NCI-H1092 treated with DMSO at 0.1 percent for 48 hours (cell line): ENCODE results near the gene NTRK2.

Source experiments
- DNase-seq: peaks from one replicate; lab custom pipeline; 2025; lab: John Stamatoyannopoulos, UW

NTRK2 gene

DNA sequence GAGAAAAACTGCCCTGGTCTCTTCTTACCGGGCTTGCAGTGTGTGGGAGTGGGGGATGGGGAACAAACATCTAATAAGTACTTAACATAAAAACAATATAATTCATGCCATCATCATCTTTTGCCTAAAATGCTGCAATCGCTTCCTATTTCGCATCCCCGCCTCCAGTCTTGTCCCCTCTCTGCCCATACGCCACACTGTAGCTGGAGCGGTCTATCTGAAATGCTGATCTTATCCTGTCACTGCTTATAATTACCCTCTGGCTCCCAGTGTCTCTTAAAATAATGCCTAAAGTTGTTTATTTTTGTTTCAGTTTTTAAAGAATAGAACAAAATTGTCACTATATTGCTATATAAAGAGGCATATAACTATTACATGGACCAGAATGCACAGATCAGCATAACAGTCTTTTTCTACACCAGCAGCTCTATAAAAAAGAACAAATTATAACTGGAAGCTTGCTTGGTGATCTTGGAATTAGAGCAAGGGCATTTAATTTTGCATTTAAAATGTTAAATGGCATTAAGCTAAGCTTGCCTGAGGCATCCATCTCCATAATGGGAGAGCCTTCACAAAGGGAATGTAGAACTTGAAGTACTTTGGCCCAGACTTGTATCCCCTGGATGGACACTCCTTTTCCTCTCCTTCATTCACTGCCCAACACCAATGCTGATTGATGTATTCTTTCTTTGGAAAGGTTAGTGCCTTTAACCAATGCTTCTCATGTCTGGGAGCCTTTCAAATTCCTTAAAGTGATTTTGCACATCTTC lies 12.2 kb downstream of the NTRK2 start:
- no peak for DNase-seq

DNA sequence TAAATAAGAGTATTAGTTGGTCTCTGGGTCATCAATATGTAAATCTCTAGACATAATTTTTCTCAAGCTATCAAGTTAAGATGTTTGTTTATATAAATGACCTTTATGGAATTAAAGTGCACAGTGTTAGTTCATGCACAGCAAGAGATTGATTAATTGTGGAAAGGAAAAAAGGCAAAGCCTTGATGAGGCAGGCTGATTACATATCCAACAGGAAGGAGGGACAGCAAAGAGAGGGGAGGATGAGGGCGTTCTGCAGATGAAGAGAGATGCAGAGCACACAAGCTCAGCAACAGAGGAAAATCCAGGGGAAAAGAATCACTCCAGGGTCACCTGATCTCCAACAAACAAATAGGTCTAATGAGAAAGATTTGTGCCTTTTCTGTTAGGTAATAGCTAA lies 16.5 kb downstream of the NTRK2 start:
- no peak for DNase-seq

DNA sequence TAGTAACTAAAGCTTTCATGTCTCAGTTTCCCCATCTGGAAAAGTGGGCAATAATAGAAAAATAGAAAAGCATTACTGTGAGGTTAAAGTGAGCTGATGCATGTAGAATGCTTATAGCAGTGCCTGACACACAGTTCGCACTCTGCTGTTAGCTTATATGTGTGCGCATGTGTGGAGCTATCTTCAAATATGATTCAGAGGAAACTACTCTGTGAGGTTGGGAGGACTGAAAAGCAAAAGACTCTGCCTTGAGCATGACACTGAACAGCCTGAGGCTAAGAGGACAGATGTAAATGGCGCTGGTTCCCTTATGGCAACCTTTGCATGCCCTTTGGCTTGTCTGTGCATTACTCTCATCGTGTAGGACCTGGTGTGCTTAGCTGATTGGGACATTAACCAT lies 19.4 kb downstream of the NTRK2 start:
- DNase-seq = no peak

DNA sequence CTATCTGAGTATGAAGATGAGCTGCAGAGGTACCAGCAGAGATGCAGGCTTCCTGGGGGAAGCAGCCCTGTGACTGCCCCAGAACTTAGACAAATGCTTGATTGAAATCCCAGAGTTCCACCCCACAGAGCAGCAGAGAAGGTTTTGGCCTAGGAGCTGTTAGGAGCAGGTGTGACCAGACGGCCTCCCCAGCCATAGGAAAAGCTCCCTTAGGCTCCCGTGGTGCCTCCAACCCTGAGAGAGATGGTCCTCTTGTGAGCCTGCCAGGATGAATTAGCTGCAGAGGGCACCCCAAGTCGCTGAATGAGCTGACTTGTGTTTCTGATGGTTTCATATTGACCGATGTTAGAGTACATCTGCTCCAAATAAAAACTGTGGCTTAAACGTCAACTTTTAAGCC lies 22.1 kb downstream of the NTRK2 start:
- no peak for DNase-seq

DNA sequence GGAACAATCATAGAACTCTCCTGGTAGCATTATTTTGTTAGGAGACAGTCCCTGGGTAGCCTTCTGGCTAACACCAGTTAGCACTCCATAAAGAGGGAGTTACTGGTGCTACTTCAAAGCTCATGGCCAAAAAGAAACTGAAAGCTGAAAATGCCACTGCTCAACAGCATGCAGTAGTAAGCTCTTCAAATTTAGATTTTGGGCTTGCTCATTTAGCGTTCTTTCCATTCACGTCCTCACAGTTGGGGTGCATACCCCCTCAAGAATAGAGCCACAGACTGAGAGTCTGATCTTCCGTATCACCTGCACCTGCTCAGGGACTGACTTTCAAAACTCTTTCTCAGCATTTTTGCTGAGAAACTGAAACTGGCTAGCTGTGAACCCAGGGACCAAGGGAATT lies 24.7 kb downstream of the NTRK2 start:
- no peak for DNase-seq

DNA sequence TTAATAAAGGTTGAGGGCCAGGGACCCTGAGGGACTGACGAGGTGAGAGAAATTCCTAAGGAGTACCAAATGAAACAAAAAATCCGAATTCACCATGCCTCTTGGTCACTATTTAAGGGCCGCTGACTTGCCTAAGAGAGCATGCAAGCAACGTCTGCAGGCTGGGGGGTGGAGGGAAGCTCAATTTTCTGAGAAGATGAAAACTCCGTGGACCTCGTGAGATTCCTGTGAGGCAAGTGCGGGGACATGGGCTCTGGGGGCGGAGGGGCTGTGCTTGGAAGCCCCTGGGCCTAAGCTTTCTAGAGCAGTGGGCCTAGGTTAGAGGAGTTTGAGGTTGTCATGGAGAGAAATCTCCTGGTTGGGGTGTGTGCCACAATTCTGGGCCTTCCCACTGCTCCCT lies 27.5 kb downstream of the NTRK2 start:
- no peak for DNase-seq

DNA sequence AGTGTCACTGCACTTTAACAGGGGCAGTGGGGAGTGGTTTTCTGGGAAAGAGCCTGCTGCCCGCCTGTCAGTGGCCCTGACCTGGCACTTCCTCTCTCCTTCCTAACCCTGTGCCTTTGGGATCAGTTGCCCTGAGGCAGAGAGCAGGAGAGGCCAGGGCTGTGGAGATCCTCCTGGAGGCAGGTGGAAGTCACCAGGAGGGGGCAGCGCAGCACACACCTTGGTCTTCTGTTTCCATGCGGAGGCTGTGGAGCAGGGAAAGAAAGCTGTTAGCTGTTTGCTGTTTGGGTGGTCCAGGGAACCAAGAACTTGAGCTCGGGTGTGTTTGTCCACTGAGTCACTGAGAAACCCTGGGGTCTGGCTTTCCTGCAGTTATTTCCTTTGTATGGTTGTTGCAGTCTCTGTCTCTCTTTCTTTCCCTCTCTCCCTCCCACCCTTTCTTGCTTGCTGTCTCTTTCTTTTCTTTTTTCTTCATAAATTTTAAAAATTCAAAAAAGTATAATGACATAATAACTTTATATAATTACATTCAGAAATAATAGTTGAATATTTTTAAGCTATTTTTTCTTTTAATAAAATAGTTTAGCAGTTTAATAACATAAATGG lies 28.1 kb downstream of the NTRK2 start:
- DNase-seq = peak; percentile 54

DNA sequence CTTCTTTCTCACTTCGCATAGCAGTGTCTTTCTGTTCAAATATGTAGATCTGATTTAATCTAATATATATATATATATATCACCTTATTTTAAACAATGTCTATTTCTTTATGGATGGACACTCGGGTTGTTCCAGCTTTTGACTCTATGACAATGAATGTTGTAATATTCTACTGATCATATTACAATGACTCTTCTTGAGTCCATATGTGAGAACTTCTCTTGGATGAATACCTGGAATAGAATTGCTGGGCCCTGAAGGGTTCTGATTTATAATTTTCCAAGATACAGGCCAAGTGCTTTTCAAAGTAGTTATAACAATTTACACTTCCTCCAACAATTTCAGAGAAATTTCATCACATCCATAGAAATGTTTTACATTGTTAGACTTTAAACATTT lies 28.8 kb downstream of the NTRK2 start:
- DNase-seq = no peak

DNA sequence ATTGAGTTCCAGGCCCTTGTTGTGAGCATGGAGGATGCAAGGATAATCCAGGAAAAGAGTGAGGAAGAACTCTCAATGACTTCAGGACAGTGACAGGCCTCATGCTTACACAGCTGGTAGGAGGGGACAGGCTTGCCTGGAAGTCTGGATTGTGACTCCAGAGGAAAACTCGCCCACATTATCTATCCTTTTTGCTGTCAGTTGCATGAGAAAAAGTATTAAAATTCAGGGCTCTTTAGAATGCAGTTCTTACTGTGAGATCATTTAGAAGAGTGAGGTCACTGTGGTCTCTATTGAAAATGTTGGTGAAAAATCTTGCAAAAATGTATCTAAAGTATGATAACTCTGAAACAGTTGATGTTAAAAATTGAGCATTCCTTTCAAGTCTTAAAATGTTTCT lies 30.5 kb downstream of the NTRK2 start:
- DNase-seq = no peak

DNA sequence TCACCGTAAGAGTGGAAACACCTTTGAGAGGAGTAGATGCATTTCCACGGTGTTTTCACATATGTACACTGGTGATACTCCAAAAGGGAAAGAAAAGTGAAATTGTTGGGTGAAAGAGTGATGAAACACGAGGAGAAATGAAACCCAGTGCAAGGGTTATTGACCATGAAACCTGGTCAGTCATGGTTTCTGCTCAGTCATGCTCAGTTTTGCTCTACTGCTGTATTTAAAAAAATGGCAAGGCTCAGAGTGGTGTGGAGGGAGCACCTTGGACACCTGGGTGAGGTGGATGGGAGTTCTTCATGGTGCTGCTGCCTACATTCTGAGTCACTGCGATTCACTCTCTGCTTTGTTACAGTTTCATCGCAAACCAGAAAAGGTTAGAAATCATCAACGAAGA lies 32.3 kb downstream of the NTRK2 start:
- no peak for DNase-seq

DNA sequence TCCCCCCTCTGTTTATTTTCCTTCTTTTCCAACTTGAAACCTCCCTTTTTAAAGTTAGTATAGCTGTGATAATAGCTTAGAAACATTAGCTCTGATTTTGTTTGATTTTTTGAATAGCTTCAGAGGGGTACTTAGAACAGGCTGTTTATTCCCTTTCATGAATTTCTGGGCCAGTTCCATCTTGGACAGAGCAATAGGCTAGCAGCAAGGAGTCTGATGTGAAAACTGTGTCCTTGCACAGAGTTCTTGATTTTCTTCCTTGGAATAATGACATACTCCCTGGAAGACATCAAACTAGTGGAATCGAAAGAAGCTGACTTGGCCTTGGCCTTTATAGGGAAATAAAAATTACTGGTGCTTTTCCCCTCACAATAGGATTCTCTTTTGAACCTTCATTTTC lies 32.9 kb downstream of the NTRK2 start:
- DNase-seq = no peak

DNA sequence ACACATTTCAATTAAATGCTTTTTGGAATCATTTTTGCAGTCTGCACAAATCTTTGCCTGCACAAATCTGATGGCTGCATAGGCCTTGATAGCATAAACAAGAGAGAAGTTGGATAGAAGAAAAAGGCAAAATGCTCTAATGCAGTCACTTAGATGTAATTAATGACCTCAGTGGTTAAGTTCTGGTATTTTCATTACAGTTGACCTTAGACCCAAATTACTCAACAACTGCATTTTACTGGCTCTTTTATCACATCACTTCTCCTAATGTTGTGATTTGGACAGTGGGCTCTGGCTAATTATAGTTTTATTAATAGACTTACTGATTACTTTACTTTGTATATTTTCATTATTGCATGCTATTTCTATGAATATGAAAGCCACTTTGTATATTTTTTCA lies 34.3 kb downstream of the NTRK2 start:
- DNase-seq = no peak

DNA sequence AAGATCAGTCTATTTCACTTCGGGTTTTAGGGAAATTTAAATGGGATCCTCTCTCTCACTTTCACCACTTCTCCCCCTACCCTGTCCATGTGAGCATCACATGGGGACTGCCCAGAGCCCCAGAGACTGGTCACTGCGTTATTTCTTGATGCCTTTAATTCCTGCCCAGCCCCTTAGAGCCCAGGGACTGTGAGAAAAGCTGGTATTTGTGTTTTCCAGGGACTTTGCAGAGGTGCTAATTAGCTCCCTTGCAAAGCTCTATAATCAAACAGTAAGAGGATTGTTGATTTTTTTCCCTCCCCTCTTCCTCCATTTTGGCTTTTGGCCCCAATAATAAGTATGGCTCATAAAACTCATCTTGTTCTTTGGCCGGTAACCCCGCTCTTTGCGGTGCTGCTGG lies 35.6 kb downstream of the NTRK2 start:
- no peak for DNase-seq

DNA sequence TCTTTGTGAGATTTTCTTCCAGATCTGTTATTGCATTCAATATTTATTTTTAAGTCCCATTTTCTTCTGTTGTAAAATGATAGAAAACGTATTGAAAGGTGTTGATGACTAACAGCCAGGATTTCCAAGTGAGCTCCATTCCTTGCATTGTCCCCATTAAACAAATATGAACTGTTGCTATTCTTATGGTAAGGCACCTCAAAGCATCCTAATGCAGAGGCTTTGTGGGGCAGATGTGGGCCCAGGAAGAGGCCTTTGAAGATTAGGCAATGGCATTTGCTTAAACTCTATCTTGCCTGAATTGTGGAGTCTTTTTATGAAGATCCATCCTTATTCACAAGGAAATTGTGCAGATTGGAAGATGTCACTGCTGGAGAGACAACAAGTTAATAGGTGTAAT lies 38.9 kb downstream of the NTRK2 start:
- DNase-seq = no peak

DNA sequence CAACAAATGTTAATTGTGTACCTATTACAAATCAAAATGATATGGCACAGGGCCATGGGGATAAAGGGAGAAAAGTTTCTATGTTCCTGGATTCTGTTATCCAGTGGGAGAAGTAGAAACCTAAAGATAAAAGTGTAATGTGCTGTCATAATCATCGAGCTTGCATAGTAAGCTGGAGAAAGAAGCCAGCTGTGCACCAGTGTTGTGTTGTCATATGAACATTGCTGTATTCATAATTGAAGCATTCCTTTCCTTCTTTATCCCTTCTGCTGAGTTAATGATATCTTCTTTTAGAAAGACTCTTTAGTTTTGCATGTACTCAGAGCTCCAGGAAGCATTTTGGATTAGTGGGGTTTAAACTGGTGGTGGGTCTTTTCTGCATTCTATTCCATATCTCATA lies 39.5 kb downstream of the NTRK2 start:
- DNase-seq = no peak

DNA sequence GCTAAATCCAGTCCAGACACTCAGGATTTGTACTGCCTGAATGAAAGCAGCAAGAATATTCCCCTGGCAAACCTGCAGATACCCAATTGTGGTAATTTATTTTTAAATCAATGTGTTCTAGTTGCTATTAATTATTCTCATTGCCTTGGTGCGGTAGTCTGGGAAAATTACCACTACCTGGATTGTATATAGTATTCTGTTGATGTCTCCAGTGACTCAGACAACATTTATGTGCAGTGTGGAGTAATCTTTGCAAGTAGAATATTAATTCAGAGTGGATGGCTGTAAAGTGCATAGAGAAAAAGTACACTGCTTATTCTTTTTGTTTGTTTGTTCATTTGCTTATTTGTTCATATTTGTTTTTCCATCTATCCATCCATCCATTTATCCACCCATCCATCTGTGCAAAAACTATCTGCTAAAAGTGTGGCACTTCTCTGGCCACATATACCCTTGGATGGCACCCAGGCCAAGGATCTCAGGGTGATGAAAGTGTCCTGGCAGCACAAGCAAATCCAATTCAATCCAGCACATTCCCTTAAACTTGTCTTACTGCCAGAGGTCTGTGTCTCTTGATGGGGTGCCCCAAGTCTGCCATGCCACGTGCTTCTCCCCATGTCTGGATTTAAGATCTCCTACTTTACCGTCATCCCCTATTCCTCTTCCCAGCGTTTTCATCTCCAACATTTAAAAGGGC lies 41.3 kb downstream of the NTRK2 start:
- no peak for DNase-seq

DNA sequence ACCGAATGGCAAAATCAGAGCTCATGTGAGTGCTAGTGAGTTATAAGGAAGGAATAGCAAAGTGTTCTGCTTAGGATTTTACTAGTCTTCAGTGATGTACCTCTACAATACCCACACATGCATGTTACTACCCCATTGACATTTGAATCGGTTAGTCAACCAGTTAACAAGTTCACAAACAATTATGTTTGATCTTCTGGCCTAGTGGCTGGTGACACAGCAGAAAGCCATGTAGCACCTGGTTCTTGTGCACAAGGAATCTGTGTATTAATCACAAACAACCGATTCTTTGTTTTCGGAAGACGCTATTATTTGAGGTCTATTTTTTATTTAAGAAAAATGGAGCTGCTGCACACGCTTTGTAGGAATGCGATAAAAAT lies 41.9 kb downstream of the NTRK2 start:
- no peak for DNase-seq

DNA sequence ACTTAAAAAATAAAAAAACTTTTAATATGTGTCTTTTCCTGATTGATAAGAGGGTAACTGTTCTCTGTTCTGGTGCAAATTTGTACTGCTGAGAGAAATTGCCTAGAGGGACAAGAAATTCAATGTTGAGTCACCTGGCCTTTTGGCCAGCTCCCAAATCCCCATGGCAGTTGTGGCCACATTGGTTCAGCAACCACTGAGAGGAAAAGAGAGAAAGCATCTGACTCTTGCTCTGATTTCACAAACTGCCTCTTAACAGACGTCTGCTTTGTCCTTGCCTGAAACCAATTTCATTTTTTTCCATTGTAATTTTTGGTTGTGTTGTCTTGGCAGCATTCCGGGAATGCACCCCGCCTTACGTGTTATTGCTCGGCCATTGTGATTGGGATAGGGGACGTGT lies 42.4 kb downstream of the NTRK2 start:
- DNase-seq = peak; percentile 77

DNA sequence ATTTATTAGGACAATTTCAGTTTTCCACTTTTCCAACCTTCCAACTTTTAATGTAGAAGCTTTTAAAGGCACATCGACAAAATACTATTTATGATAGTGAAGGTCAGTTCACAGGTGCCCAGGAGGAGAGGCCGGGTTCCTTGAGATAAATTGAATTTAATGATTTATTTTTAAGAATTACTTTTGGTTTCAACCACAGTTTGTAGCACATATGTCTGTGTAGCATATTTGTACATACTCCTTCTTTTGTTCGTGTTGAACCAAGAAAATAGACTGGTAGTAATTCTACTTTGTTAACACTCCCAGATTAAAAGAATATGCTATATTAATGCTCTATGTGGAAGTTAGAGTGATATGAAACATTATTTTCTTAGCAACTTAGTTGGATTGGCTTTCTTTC lies 46.7 kb downstream of the NTRK2 start:
- DNase-seq = no peak

DNA sequence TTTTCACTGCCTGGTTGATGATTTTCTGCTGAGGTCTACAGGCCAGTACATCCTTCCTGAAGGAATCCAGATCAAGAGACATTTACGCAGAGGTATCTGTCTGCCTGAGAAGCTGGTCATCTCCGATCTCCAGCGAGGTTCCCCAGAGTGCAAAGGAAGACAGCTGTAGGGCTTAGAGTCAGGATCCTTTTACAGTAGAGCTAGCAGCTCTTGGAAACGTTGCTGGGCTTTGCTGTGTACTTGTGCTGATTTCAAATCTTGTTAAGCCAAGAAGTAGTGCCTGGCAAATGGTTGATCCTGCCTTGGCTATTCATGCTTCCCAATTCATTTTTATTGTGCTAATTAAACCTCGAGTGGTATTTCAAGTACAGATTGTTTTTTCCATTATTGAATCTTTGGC lies 48.9 kb downstream of the NTRK2 start:
- no peak for DNase-seq

DNA sequence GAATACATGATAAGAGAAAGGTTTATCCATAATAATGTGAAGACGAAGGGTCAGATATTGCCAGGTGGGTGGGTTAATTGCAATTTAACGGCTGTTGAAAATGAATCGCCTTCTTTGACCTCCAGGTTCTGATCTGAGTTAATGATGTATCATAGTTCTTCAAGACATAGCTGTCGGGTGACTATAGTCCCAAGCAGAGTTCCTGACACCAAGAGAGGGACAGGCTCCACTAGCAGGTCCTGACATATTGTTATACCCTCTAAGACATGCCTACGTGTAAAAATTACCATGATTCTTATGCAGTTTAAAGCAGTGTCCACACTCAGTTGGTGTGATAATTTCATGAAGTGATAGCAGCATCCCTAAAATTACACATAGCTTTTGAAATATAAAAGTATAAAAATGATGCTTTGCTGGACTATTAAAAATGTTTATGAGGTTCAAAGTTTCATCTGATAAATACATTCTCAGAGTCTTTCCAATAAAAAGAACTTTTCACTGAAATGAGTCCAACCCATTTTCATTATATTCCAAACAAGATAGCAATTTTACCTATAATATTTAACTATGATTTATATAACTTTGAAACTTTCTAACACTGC lies 53.0 kb downstream of the NTRK2 start:
- DNase-seq = no peak

DNA sequence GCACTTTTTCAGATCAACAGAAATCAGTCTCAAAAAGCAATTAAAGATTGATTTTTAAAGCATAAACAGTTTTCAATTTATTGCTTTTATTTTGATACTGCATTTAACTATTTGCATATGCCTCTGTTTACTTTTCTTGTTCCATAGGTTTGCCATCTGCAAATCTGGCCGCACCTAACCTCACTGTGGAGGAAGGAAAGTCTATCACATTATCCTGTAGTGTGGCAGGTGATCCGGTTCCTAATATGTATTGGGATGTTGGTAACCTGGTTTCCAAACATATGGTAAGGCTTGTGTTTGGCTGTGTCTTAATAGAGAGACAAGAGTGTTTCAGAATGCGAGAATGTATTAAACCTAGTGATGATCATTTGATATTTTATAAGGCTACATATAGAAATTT lies 53.9 kb downstream of the NTRK2 start:
- no peak for DNase-seq

DNA sequence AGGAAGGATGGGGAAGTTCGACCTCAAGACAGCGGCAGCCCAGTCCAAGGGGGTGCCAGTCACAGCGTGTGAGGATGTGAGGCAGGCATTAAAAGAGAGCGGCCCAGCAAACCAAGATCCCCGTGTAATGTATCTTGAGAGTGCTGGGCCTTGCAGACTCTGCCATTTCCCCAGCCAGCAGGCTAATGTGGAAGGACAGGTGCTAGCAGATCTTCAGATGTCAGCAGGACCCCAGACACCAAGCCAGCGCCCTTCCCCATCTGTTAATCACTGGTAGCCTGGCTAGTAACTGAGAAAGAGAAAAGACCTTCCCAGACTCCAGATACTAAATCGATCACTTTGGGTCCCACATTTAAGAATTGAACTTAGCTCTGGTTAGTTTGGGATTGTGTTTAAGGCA lies 62.2 kb downstream of the NTRK2 start:
- DNase-seq = no peak
